Prostate gland (tissue), 2 donors: ENCODE data around the gene OR52E5. TPM values are rescaled to one million over a fixed set of nuclear protein-coding genes. Genes with fewer than 3 reads are reported as not detected.

Source experiments
- DNase-seq: peaks from one replicate; pipeline ENCODE4 v3.0.0-alpha.2; 2019; ENCODE audit warnings: low spot score
- H3K27ac ChIP-seq, 2 donors: fragments of 200-600 bp; sonication (generic); 2 replicates each; pipeline ENCODE4 v1.5.1; 2017 to 2019
- H3K27me3 ChIP-seq: fragments of 200-600 bp; sonication (generic); replicated peaks from 2 replicates; pipeline ENCODE4 v1.5.1; 2019; ENCODE audit not compliant: insufficient read depth
- H3K36me3 ChIP-seq, 2 donors: fragments of 200-600 bp; sonication (generic); 1 replicate in 1 of 2; 2 replicates in 1 of 2; pipeline versions ENCODE4 v1.5.1 to v1.8.1; 2017 to 2019
- H3K4me1 ChIP-seq: fragments of 200-600 bp; sonication (generic); replicated peaks from 2 replicates; pipeline ENCODE4 v1.5.1; 2019
- H3K4me3 ChIP-seq, 2 donors: fragments of 200-600 bp; sonication (generic); 2 replicates each; pipeline ENCODE4 v1.5.1; 2017 to 2019
- H3K9me3 ChIP-seq: fragments of 200-600 bp; sonication (generic); 2 replicates; pipeline ENCODE4 v1.5.1; 2017
- POLR2A ChIP-seq: fragments of 450-650 bp; IDR thresholded peaks from one replicate; pipeline ENCODE4 v1.6.1; 2016; ENCODE audit warnings: antibody characterized with exemption, mild to moderate bottlenecking
- POLR2AphosphoS5 ChIP-seq: sonication (generic); formaldehyde crosslinking; IDR thresholded peaks from one replicate; pipeline ENCODE4 v1.6.1; 2017; ENCODE audit warnings: antibody characterized with exemption
- WGBS: methylation state at CpG from one replicate; pipeline ENCODE4 v1.1.5; 2018; 5-methylcytosine and 5-hydroxymethylcytosine counted together
- intact Hi-C: fragments of 100-400 bp; cut with DNase I; formaldehyde crosslinking; loops from one replicate; pipeline ENCODE4 v1.14.2; 2022
- total RNA-seq, 2 donors: library from RNA; depleted of rRNA; stranded (reverse); fragments of >200 nt; gene quantifications; one replicate each; pipeline ENCODE4 v1.1.0, GENCODE V29; 2016
- TF ChIP-seq, protein P1 (sequence below), 4 experiments: fragments of 200-600 bp in 2 of 4; fragments of 450-650 bp in 2 of 4; sonication (generic) in 2 of 4; IDR thresholded peaks; 1 replicate in 3 of 4; 2 replicates in 1 of 4; pipeline ENCODE4 v1.5.1; 2016 to 2019; ENCODE audit warnings: antibody characterized with exemption in 4 of 4, mild to moderate bottlenecking in 2 of 4, moderate library complexity in 2 of 4

Gene OR52E5
- total RNA-seq, 2 donors from 2014 or later: not detected

DNA sequence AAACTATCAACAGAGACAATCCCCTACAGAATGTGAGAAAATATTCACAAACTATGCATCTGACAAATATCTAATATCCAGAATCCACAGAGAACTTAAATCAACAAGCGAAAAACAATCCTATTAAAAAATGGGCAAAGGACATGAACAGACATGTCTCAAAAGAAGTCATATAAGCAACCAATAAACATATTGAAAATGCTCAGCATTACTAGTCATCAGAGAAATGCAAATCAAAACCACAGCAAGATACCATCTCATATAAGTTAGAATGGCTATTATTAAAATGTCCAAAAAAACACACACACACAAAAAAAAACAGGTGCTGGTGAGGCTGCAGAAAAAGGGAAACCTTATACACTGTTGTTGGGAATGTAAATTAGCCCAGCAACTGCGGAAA lies 27.2 kb upstream of the OR52E5 start:
- Histone ChIP-seq H3K9me3 (no peaks in the 10 kb centered on the region), H3K36me3 (no peaks in the 10 kb centered on the region), H3K4me1 (no peaks in the 10 kb centered on the region), H3K27me3 (no peaks in the 10 kb centered on the region), H3K4me3 (no peak overlapping the region), H3K27ac (no peak overlapping the region)
- intact Hi-C loops: no loop called here
- DNase-seq: no peak
- 91% methylated on average over 2 of the region's 2 CpGs for WGBS
- TF ChIP-seq POLR2A: no peak
- TF ChIP-seq, protein P1, sequence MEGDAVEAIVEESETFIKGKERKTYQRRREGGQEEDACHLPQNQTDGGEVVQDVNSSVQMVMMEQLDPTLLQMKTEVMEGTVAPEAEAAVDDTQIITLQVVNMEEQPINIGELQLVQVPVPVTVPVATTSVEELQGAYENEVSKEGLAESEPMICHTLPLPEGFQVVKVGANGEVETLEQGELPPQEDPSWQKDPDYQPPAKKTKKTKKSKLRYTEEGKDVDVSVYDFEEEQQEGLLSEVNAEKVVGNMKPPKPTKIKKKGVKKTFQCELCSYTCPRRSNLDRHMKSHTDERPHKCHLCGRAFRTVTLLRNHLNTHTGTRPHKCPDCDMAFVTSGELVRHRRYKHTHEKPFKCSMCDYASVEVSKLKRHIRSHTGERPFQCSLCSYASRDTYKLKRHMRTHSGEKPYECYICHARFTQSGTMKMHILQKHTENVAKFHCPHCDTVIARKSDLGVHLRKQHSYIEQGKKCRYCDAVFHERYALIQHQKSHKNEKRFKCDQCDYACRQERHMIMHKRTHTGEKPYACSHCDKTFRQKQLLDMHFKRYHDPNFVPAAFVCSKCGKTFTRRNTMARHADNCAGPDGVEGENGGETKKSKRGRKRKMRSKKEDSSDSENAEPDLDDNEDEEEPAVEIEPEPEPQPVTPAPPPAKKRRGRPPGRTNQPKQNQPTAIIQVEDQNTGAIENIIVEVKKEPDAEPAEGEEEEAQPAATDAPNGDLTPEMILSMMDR (IDR thresholded peaks at IDR 0.05): no peak
- TF ChIP-seq POLR2AphosphoS5: no peak

- WGBS: 34% methylated on average over 2 of the region's 2 CpGs
These were observed 14.4 kb upstream of the OR52E5 start for GRCh38 chr11:5878564-5878963.

GRCh38 chr11:5880329-5880728 lies 12.7 kb upstream of the OR52E5 start, which contains the start of gene OR52E4:
Gene OR52E4 (plus strand): TSS chr11:5880629. CDS start chr11:5884293, 3,664 bp downstream.
- H3K9me3 ChIP-seq: no peaks in the 10 kb centered on the region
- intact Hi-C loops: no loop called here
- WGBS: 79% methylated on average over 4 of the region's 4 CpGs

More at GRCh38 chr11:5878564-5878963, 14.4 kb upstream of the OR52E5 start:
- no peaks in the 10 kb centered on the region for H3K4me1 ChIP-seq
- no peak overlapping the region for H3K27ac ChIP-seq
- H3K4me3 ChIP-seq: no peak overlapping the region
- no peaks in the 10 kb centered on the region for H3K9me3 ChIP-seq
- H3K27me3 ChIP-seq: no peaks in the 10 kb centered on the region
- no peaks in the 10 kb centered on the region for H3K36me3 ChIP-seq
- DNase-seq: no peak
- TF ChIP-seq POLR2AphosphoS5 (no peak), POLR2A (no peak)
- TF ChIP-seq, protein P1 (IDR thresholded peaks at IDR 0.05): no peak
- intact Hi-C loops: no loop called here

GRCh38 chr11:5881756-5882155 lies 11.3 kb upstream of the OR52E5 start:
- TF ChIP-seq POLR2AphosphoS5 (no peak), POLR2A (no peak)
- TF ChIP-seq, protein P1 (IDR thresholded peaks at IDR 0.05): no peak
- no peaks in the 10 kb centered on the region for H3K4me1 ChIP-seq
- H3K4me3 ChIP-seq: no peak overlapping the region
- H3K27ac ChIP-seq: no peak overlapping the region
- no peaks in the 10 kb centered on the region for H3K36me3 ChIP-seq
- no peak for DNase-seq
- no peaks in the 10 kb centered on the region for H3K27me3 ChIP-seq
- no peaks in the 10 kb centered on the region for H3K9me3 ChIP-seq
- intact Hi-C loops: no loop called here

More at GRCh38 chr11:5880329-5880728, 12.7 kb upstream of the OR52E5 start, which contains the start of gene OR52E4:
- Histone ChIP-seq H3K27me3 (no peaks in the 10 kb centered on the region), H3K36me3 (no peaks in the 10 kb centered on the region), H3K4me3 (no peak within 1 kb of the TSS), H3K27ac (no peak within 1 kb of the TSS), H3K4me1 (no peaks in the 10 kb centered on the region)
- TF ChIP-seq, protein P1 (IDR thresholded peaks at IDR 0.05): no peak
- TF ChIP-seq POLR2A (no peak), POLR2AphosphoS5 (no peak)
- DNase-seq: no peak

DNA sequence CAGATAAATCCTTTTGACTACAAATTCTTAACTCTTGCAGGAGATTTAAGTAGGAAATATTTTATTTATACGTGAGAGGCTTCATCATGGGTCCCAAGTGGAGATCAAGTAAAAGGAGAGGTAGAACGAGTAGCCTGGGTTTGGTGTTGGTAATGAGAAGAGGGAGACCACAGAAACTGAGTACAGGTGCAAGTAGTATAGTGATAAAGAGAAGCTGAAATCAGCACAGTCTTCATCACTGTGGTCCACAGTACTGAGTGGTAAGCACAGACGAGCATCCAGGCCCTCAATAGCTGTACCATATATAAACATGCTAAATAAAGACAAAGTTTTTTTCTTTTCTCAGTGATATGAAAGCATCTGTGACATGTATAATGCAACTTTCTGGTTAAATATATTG lies 5.8 kb upstream of the OR52E5 start:
- H3K4me1 ChIP-seq: no peaks in the 10 kb centered on the region
- intact Hi-C loops: no loop called here
- no peak overlapping the region for H3K4me3 ChIP-seq
- H3K36me3 ChIP-seq: no peaks in the 10 kb centered on the region
- H3K27ac ChIP-seq: no peak overlapping the region
- H3K27me3 ChIP-seq: no peaks in the 10 kb centered on the region
- DNase-seq: no peak
- no peaks in the 10 kb centered on the region for H3K9me3 ChIP-seq
- TF ChIP-seq, protein P1 (IDR thresholded peaks at IDR 0.05): no peak
- TF ChIP-seq POLR2AphosphoS5: no peak
- TF ChIP-seq POLR2A: no peak
- 86% methylated on average over 3 of the region's 3 CpGs for WGBS
